GM12891 (cell line): ENCODE measurements around the gene MLYCD. TPM values are rescaled to one million over a fixed set of nuclear protein-coding genes. Genes with fewer than 3 reads are reported as not detected.
A peak's percentile ranks its signal among the peaks of the same experiment; 100 is the strongest.

Source experiments
- DNase-seq: peaks from one replicate; pipeline ENCODE4 v3.0.0; 2011; ENCODE audit warnings: low spot score; ENCODE audit not compliant: insufficient read length
- FAIRE-seq: peaks from 2 replicates; lab custom pipeline; 2011; peaks lifted over from hg19 to GRCh38; lab: Jason Lieb, UNC
- PAX5 ChIP-seq: IDR thresholded peaks from 2 replicates; pipeline ENCODE4 v1.6.1; 2011; ENCODE audit warnings: low read length, moderate library complexity, mild to moderate bottlenecking; ENCODE audit not compliant: insufficient read depth, severe bottlenecking
- POLR2A ChIP-seq: IDR thresholded peaks from 2 replicates; pipeline ENCODE4 v1.6.1; 2011; ENCODE audit warnings: low read depth, low read length, control low read depth
- POLR2AphosphoS5 ChIP-seq: IDR thresholded peaks from 2 replicates; pipeline ENCODE4 v1.6.1; 2011; ENCODE audit warnings: low read depth, low read length, control low read depth
- POU2F2 ChIP-seq: IDR thresholded peaks from 2 replicates; pipeline ENCODE4 v1.6.1; 2011; ENCODE audit warnings: low read depth, mild to moderate bottlenecking, control low read depth, low read length, moderate library complexity
- SPI1 ChIP-seq: IDR thresholded peaks from 2 replicates; pipeline ENCODE4 v1.6.1; 2011; ENCODE audit warnings: low read depth, low read length, control low read depth
- TAF1 ChIP-seq: IDR thresholded peaks from 2 replicates; pipeline ENCODE4 v1.6.1; 2011; ENCODE audit warnings: low read depth, low read length, control low read depth
- polyA plus RNA-seq: library from polyadenylated mRNA; unstranded; fragments of >200 nt; gene quantifications from one replicate; pipeline ENCODE4 v1.2.1, GENCODE V29; 2012; ENCODE audit warnings: low read depth, missing spikeins, inconsistent platforms; ENCODE audit not compliant: missing spikeins

The MLYCD gene
- polyA plus RNA-seq, result 1.0 TPM

- peak; percentile 56 for FAIRE-seq
- TF ChIP-seq POLR2A (0 out of 2 replicates have a peak, but pooled peaks have one; percentile 31), TAF1 (no peak), POU2F2 (no peak), SPI1 (no peak)
- peak; percentile 97 for DNase-seq
These were observed at the start of gene MLYCD for GRCh38 chr16:83898463-83899271. Gene MLYCD (plus strand): TSS chr16:83899115. CDS start chr16:83899145, 30 bp downstream.

- DNase-seq, result no peak
- TF ChIP-seq TAF1 (no peak), POLR2AphosphoS5 (no peak), POLR2A (no peak), SPI1 (no peak), PAX5 (no peak), POU2F2 (no peak)
These were observed 49.5 kb upstream of the MLYCD start for GRCh38 chr16:83849421-83849820.

GRCh38 chr16:83850947-83851346 is 48.0 kb upstream of the MLYCD start:
- TF ChIP-seq PAX5 (no peak), POLR2AphosphoS5 (no peak), TAF1 (no peak), SPI1 (no peak), POLR2A (no peak), POU2F2 (no peak)
- no peak for DNase-seq
- no peak for FAIRE-seq

More at GRCh38 chr16:83849421-83849820, 49.5 kb upstream of the MLYCD start:
- FAIRE-seq, result no peak

GRCh38 chr16:83851473-83851872 is 47.4 kb upstream of the MLYCD start:
- no peak for DNase-seq
- TF ChIP-seq TAF1 (no peak), POLR2AphosphoS5 (no peak), PAX5 (no peak), POLR2A (no peak), POU2F2 (no peak), SPI1 (no peak)

GRCh38 chr16:83852774-83853173 is 46.1 kb upstream of the MLYCD start:
- TF ChIP-seq PAX5, result no peak
- TF ChIP-seq POU2F2, result no peak
- no peak for DNase-seq
- FAIRE-seq, result no peak

More at GRCh38 chr16:83851473-83851872, 47.4 kb upstream of the MLYCD start:
- no peak for FAIRE-seq

- no peak for TF ChIP-seq POU2F2
- TF ChIP-seq POLR2AphosphoS5, result no peak
- TF ChIP-seq PAX5, result no peak
- TF ChIP-seq POLR2A, result no peak
- no peak for TF ChIP-seq TAF1
- TF ChIP-seq SPI1, result no peak
- no peak for DNase-seq
- FAIRE-seq, result no peak
These were observed 45.1 kb upstream of the MLYCD start for GRCh38 chr16:83853834-83854233.

GRCh38 chr16:83854420-83854819 is 44.5 kb upstream of the MLYCD start:
- DNase-seq (no peak), FAIRE-seq (no peak)

GRCh38 chr16:83856792-83857191 is 42.1 kb upstream of the MLYCD start:
- no peak for FAIRE-seq
- DNase-seq, result no peak
- no peak for TF ChIP-seq POU2F2
- TF ChIP-seq POLR2AphosphoS5, result no peak
- no peak for TF ChIP-seq SPI1
- TF ChIP-seq TAF1, result no peak
- no peak for TF ChIP-seq PAX5
- TF ChIP-seq POLR2A, result no peak

More at GRCh38 chr16:83854420-83854819, 44.5 kb upstream of the MLYCD start:
- no peak for TF ChIP-seq PAX5
- no peak for TF ChIP-seq POU2F2
- TF ChIP-seq SPI1, result no peak
- no peak for TF ChIP-seq TAF1
- TF ChIP-seq POLR2A, result no peak
- no peak for TF ChIP-seq POLR2AphosphoS5

GRCh38 chr16:83859265-83859664 is 39.6 kb upstream of the MLYCD start:
- TF ChIP-seq POLR2AphosphoS5, result no peak
- no peak for TF ChIP-seq SPI1
- TF ChIP-seq PAX5, result no peak
- TF ChIP-seq POU2F2, result no peak
- FAIRE-seq (no peak), DNase-seq (no peak)
